Measurements from ENCODE around the gene MGLL.

The MGLL gene

DNA sequence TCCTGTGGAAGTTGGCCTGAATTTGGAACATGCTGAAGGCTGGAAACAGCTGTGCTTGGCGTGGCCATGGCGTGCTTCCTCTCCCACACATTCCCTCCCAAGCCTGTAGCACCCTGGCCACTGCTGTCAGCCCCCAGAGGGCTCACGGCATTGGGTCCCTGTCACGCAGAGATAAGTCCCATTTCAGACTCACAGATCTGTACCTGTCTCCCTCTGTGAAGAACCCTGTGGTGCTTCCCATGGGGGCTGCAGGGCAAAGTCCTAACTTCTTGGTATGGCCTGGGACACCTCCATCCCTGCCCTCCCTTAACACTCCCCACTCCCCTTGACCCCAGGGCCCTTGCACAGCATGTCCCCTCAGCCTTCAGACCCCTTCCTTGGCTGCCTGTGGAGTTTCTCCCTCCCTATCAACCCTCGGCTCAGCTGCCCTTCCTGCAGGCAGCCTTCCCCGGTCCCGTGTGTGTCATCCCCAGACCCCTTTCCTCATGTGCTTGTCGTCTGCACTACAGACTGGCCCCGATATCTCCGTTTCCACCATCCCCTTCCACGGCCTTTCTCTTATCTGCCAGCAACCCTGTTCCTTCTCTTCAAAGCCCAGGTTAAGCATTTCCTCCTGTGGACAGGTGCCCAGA, 120.9 kb downstream of the MGLL start:
- DNase-seq = no peak

DNA sequence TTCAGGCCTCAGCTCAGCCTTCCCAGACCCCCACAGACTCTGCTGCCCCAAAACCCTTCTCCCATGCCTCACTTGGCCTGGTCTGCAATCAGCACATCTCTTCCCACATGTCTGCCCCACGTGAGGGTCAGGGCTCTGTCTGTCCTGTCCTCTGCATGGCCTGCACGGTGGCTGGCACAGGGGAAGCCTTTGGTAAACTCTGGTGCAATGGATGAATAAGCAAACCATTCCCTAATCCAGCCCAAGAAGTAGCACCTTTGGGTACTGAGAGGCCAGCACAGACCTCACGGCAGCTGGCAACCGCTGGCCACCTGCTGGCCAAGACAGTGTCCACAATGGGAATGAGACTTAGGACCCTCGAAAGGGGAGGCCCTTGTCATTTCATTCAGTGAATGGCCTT, 121.9 kb downstream of the MGLL start:
- no peak for DNase-seq

DNA sequence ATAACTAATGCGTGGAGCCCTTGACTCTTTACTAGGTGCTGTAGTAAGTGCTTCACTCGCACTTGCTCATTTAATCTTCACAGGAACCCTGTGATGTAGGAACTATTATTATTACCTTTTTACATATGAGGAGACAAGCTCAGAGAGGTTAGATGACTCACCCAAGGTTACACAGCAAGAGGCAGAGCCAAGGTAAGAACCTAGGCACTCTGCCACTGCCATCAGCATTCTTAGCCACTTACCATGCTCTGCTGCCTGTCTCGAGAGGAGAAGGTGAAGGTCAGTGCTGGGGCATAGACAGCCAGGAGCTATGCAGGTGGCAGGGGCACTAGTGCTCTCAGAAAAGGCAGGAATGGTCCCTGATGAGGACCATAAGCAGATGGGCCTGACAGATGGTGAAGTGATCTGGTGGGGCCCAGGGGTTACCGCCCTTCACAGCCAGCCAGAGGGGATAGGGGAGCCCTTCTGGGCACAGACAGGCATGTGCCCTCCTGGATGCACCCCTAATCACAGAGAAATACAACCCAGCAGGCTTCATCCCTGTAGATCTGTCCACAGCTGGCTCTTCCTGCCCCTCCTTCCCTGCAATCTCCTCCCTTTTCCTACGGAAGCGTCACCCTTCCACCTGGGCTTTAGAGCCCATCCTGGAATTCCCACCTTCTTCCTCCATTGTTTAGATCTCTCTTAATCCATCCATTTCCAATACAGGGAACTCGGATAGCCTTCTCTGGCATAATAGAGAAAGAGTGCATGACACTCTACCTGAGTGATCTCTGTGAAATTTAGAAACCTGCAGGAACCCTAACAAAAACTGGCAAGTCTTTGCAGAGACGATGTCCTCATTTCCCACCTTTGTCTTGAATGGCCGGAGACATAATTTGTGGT, 122.7 kb downstream of the MGLL start:
- DNase-seq = no peak

DNA sequence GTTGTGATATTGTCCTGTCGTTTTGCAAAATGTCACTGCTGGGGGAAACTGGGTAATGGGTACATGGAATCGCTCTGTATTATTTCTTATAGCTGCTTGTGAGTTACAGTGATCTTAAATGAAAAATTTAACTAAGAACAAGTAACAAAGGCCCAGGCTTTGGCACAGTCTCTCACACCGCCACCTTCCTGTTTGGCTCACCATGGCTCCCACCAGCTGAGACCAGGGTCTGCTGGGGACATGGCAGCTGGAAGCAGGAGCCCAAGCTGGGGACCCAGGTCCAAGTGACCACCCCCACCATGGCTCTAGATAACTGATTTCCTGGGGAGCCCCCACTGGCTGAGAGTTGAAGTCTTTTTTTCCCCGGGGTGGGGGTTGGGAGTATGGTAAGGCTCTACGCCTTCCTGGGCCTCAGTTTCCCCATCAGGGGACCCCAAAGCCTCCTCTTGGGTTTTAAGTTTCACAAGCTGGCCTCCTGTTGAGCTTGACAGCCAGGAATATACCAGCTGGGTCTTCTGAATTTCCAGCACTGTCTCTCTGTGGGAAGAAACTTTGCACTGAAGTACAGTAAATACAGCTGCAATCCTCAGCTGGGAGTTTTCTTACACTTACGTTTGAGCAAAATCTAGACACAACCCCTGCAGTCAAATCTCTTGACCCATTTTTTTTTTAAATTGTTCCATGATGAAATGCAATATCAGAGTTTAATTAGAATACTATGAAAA, 123.5 kb downstream of the MGLL start:
- DNase-seq = no peak

DNA sequence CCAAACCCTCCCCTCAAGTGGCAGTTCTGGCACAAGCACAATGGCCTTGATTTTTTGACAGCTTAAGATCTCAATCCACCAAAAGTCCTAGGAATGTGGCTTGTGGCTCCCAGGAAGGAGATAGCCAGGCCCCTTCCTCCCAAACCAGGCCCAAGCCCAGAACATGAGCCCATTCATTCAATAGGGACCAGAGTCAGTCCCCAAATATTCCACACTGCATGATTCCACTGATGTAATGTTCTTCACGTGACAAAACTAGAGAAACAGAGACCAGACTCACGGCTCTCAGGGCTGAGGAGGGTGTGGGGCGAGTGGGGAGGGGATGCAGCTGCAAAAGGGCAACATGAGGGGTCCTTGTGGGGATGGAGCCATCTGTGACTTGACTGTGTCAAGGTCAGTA, 124.0 kb downstream of the MGLL start:
- DNase-seq = no peak

DNA sequence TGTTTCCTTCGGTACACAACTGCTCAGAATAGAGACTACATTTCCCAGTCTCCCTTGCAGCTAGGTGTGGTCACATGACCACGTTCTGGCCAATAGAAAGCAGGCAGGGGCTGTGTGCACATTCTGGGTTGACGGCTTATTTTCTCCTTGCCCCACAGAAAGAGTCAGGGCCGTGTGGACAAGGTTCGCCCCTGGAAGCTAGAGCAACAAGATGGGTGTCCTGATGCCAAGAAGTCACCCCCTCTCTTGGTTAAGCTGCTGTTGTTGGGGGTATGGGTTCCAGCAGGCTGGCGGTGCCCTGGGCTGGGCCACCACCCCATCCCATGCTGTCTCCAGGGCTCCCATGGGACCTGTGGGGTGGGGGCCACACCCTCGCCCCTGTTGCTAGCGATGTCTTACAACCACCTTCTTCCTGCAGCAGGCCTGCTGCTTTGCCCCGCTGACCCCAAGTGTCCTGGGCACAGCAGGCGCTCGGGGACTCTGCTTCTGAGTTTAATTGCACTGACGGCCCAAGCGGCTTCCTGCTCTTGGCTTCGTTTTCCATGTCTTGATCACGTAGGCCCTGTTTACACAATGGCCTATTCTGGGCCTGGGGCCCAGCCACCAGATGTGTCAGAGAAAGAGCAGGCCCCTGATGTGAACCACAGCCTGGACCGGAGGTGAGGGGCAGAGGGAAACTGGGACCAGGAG, 124.6 kb downstream of the MGLL start:
- peak; percentile 40 for DNase-seq

DNA sequence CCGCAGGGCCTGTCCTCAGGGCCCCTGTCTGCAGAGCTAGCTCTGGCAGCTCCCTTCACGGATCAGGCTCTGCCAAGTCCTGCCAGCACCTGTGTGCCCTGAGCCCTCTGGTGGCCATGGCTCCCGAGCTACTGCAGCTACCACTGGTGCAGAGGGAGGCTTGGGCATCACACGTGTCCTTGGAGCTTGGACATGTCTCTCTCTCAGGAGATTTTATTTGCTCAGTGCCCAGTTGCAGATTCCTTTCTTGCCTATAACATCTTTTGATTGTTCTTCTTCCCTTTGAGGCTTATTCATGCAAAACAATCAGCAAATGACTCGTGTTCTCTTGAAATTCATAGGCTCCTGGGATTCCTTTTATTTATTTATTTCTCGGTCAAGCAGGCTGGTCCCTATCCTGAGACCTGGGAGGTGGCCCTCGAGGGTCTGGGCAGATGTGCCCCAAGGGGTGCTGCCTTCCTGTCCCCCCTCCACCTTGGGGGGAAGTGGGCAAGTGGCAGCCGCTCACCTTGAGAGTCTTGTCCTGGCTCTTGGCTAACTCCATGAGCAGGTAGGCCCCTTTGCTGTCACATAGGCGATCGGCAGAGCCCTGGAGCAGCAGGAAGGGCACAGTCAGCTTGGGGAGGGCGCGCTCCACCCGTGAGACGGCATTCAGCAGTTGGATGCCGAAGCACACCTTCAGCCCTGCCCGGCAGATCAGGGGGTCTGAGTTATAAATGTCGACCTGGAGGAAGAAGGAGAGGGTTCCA, 127.7 kb downstream of the MGLL start:
- peak; percentile 25 for DNase-seq

DNA sequence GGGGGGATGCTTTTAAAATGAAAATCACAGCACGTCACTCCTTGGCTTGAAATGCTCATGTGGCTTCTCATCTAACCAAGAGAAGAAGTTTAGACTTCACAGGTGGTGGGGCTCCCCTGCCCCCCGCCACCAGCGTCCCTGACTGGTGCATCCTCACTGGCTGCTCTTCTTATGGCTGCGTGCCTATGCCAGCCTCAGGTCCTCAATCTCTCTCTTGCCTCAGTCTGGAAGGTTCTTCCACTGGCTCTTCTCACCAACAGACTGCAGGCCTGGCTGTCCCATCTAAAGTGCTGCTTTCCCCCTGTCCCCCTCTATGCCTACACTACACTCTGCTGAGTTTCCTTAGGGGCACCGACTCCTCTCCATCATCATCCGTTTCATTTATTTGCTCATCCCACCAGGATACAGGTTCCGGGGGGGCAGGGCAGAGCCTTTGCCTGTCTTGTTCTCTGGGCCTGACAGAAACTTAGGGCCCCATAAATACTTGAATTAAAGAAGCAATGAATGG, 128.9 kb downstream of the MGLL start:
- DNase-seq = no peak

DNA sequence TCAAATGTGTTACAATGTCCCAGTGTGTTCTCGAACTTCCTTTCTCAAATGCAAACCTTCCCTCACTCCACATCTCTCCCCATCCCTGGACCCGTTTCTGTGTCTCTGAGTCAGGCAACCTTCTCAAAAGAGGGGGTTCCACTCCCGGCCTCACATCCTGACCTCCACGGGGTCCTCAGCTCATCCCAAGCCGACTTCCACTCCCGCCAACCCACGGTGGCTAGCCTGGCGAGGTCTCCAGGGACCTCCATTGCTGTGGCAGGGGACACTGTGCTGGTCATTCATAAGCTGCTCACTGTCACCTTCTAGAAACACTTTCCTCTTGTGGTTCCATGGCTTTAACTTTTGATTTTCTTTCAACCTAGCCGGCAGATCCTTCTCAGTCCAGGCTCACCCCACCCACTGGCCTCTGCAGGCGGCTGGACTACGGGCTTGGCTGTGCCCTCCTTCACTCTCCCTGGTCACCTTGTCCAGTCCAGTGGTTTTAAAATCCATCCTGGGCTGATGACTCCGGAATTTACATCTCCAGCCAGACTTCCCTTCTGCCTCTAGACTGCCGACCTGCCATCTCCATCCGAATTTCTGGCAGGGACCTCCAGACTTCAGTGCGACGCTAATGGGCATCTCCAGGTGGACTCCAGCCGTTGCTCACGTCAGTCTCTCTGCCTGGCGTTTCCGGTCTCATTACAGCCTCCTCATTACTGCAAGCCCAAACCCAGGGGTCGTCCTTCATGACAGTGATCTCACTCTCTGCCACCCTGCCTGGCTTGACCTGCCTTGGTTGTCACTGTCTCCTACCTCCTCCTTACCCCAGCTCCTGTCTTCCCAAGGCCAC, 129.6 kb downstream of the MGLL start:
- no peak for DNase-seq

DNA sequence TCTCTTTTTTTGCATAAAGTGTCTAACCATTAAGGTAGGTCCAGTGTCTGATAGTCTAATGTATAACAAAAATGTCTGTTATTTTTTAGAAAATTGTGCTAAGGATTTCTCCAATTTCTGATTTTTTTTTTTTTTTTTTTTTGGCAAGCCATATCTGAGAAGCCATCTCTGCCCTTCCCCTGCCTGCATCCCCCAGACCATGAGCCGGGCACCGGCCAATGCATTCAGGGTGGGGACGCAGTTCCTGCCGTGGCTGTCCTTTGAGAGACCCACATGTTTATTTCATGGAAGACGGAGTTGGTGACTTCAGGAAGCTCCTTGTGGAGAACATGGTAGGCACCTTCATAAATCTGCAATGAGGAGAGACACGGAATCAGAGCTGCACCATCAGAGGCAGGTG, 130.3 kb downstream of the MGLL start:
- DNase-seq = no peak

DNA sequence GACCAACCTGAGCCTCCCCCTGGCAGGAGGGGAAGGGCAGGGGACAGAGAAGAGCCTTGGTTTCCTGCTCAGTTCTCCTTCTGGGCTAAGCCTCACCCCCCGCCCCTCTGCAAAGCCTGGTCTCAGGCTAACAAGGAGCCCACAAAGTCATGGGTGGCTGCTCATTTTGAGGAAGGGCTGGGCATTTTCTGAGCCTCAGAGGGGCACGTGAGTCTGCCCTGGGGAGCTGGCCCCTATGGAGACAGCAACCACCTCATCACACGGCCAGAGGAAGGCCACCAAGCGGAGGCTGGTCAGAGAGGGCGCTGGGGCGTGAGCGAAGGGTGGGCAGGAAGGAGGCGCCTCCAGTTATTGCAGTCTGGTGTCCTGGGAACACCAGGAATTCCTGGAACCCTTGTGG, 130.8 kb downstream of the MGLL start:
- no peak for DNase-seq

DNA sequence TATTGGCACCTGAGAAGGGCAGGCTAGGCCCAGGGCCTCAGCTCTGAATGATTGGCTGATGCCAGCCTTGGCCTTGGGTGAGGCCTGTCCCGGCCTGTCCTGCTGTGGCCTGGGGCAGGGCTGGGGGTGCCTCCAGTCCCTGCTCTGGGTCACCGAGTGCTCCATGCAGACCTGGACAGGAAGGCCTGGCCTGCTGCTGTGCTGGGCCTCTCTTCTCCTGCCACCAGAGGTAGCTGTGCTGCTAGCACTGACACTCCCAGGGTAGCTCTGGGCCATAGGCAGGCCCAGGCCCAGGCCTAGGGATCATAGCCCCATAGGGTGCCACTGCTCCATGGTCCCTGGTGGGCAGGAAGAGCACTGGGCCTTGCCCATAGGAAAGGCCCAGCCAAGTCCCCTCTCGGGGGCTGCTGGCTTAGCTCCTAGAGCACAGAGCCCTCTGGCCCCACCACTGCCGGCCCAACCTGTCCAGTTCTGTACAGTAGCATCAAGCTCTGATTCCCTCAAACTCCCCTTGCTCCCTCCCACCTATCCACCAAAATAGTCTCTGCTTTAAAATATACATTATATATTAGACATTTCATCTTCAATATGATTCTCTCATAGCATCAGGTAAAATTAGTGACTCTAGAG, 131.4 kb downstream of the MGLL start:
- no peak for DNase-seq

DNA sequence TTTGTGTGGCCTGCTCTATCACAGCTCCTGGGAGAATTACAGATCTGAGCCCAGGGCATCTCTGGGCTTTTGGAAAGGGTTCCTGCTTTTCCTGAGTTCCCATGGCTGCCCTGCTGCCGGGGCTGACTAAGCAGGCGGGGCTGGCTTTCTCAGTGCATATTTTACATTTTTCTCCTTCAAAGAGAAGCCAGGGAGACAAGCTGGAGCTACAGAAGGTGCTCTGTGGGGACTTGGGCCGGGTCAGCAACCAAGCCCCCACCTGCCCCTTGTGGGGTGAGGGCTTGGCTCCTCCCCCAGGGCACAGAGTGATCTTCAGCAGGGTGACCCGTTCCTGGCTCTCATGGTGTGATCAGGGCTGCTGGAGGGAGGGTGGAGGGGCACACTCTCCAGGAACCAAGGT, 132.2 kb downstream of the MGLL start:
- no peak for DNase-seq

DNA sequence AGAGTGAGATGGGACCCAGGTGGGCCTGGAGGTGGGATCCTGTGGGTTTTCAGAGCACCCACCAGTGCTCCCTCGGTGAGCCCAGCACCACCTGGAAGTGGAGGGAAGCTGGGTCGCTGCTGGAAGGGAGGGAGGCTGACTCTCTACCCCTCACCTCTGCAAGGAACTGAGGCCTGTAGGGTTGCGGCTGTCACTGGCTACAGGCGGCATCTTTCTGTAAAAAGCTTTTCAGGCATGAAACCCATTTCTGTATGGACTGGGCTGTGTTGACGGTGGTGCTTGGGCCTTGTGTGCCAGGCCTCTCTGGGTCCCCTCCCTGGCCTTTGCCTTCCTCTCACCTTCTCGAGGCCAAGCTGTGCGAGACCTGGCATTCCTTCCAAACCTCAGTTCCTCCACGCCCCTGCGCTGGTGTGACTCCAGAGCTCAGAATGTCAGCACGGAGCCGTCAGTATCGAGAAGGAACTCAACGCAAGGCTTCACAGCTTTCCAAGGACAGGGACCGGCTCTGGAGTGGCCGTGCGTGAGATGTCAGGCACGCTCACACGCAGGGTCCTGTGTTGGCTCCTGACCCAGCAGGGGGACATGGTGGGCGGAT, 133.0 kb downstream of the MGLL start:
- DNase-seq = no peak

DNA sequence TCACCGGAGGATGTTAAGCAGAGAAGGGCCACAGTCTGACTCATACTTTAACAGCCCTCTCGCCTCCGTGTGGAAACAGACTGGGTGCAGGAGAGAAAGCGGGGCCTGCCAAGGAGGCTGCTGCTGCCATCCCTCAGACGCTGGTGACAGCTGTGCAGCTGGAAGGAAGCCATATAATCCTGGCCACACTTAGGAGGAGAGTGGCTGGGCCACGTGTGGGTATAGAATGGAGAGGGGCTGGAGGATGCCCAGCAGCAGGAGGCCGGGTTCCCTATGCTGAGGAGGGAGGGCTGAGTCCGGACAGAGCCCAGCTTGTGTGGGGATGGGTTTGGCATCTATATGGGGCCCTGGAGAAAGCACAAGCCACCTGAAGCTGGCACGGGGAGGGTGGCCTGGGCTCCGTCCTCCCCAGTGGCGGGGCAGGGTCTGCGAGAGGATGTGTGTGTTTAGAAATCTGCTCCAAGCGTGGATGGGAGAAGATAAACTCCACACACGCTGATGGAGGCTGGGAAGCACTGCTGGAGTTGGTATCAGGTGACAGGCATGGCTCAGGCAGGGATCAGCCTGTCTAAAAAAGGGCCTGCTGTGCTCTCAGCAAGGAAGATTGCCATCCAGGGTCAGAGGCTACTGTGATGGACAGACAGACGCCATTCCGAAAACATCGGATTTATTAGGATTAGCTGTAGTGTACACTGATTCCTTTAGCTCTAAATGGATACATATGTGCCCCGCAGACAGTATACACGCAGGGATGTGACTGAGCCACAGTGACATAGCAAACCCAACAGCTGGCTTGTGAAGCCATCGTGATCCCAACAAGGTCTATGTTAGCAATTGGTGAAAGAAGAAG, 133.7 kb downstream of the MGLL start:
- DNase-seq = no peak

DNA sequence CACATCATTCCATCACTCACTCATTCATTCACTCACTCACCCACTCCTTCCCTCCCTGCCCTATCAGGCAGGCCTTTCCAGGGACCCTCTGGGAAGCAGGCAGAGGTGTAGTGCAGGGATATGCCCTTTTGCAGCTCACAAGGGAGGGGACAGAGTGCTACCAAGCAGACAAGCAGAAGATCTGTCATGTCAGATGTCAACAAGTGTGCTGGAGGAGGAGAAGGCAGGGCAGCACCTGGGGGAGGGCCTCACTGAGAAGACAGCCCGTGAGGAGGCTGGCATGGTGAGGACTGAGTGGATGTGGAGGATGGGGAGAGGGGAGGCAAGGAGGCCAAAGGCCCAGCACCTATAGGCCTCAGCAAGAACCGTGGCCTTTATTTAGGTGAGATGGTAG, 134.3 kb downstream of the MGLL start:
- DNase-seq = no peak

DNA sequence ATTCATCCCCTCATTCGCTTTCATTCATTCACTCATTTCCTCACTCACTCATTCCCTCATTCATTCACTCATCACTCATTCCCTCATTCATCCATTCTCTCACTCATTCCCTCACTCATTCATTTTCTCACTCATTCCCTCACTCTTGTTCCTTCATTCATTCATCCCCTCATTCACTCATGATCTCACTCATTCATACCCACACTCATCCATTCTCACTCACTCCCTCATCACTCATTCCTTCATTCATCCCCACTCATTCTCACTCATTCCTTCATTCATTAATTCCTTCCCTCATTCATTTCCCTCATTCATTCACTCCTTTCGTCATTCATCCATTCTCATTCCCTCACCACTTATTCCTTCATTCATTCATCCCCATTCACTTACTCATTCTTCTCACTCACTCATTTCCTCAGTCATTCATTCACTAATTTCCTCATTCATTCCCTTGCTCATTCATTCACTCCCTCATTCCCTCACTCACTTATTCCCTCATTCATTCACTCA, 135.0 kb downstream of the MGLL start:
- DNase-seq = no peak

DNA sequence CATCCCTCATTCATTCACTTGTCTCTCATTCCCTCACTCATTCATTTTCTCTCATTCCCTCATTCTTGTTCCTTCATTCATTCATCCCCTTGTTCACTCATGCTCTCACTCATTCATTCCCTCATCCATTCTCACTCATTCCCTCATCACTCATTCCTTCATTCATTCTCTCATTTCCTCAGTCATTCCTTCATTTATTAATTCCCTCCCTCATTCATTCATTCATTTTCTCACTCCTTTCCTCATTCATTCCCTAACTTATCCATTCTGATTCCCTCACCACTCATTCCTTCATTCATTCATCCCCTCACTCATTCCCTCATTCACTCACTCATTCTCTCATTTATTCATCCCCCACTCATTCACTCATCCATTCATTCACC, 135.8 kb downstream of the MGLL start:
- DNase-seq = no peak

All from activated naive CD4-positive, alpha-beta T cell treated with Interleukin-2 at 50 U/mL for 16 hours (primary cell).